Left ventricle myocardium superior (tissue), 1 donor: ENCODE measurements around the gene PIAS1. TPM values are rescaled to one million over a fixed set of nuclear protein-coding genes. Genes with fewer than 3 reads are reported as not detected.

Source experiments
- ATAC-seq: fragments of 200-7000 bp; cut with Tn5 transposase; one replicate; pipeline ENCODE4 v1.9.1; 2020; ENCODE audit warnings: mild to moderate bottlenecking, moderate library complexity
- DNase-seq: peaks from one replicate; pipeline ENCODE4 v3.0.0-alpha.2; 2020
- intact Hi-C: fragments of 100-400 bp; cut with micrococcal nuclease; formaldehyde crosslinking; loops from one replicate; pipeline ENCODE4 v1.11.0; 2022
- total RNA-seq: library from RNA; stranded (reverse); fragmentation: NEBNext Ultra II Directional; extraction: Animal tissue kit (Norgen Biotek cat#: 25700); gene quantifications from one replicate; pipeline ENCODE4 v1.2.1, GENCODE V29; 2021
- donor health status: DM: no; HTN: yes; CAD: no; lungs with severe emphysema.

PIAS1 gene
- total RNA-seq, 1 donor from 2014 or later: 27.2 TPM

GRCh38 chr15:68239025-68239424, 184.9 kb downstream of the PIAS1 start:
- intact Hi-C loops: no loop called here
- ATAC-seq (no peak), DNase-seq (no peak)

GRCh38 chr15:68241088-68241935, 187.2 kb downstream of the PIAS1 start:
- no peak for ATAC-seq
- intact Hi-C loops: no loop called here
- DNase-seq: no peak

Other genes with a start within 250 kb of the PIAS1 start
- gene SKOR1, start 228.8 kb upstream of the PIAS1 start, total RNA-seq: 0.07 TPM
- not detected for gene RNU6-1, start 214.3 kb upstream of the PIAS1 start, total RNA-seq
- gene CALML4, start 151.0 kb downstream of the PIAS1 start, total RNA-seq: 0.99 TPM
- gene CLN6, start 175.4 kb downstream of the PIAS1 start, total RNA-seq: 9.9 TPM
- gene FEM1B, start 223.4 kb downstream of the PIAS1 start, total RNA-seq: 45.1 TPM